Left hindlimb (tissue), 1 donor: ENCODE measurements around the gene DOP1B.
"Not testable (repeated sequence)": the region's sequence is repeated elsewhere in the genome, so short reads cannot be mapped to it uniquely, and the experiment has no call there.

Experiments
- DNase-seq: peaks from one replicate; pipeline ENCODE4 v3.0.0-alpha.2; 2018

The DOP1B gene

GRCh38 chr21:36135391-36136102, 21.1 kb upstream of the DOP1B start:
- DNase-seq: peak; percentile 73

GRCh38 chr21:36139791-36140190, 16.8 kb upstream of the DOP1B start:
- not testable (repeated sequence) for DNase-seq

- peak; percentile 60 for DNase-seq
These were observed 15.1 kb upstream of the DOP1B start for GRCh38 chr21:36141513-36141925.

- DNase-seq: not testable (repeated sequence)
These were observed 12.4 kb upstream of the DOP1B start for GRCh38 chr21:36144233-36144632.

- DNase-seq: no peak
These were observed 11.4 kb upstream of the DOP1B start for GRCh38 chr21:36145259-36145658.

GRCh38 chr21:36147911-36148310, 8.7 kb upstream of the DOP1B start:
- DNase-seq: no peak

- DNase-seq: no peak
These were observed 7.7 kb upstream of the DOP1B start for GRCh38 chr21:36148886-36149285.

GRCh38 chr21:36149788-36150711, 6.6 kb upstream of the DOP1B start:
- DNase-seq: peak; percentile 43

GRCh38 chr21:36155603-36156338, 853 bp upstream of the DOP1B start:
- no peak for DNase-seq

GRCh38 chr21:36156339-36156814, 247 bp upstream of the DOP1B start:
- DNase-seq: peak; percentile 100

- no peak for DNase-seq
These were observed 2.8 kb downstream of the DOP1B start for GRCh38 chr21:36159356-36159921.

- DNase-seq: no peak
These were observed 4.2 kb downstream of the DOP1B start for GRCh38 chr21:36160850-36161178.

GRCh38 chr21:36162631-36163030, 6.0 kb downstream of the DOP1B start:
- no peak for DNase-seq

- no peak for DNase-seq
These were observed 7.4 kb downstream of the DOP1B start for GRCh38 chr21:36163750-36164741.

GRCh38 chr21:36165356-36165755, 8.7 kb downstream of the DOP1B start:
- DNase-seq: no peak

GRCh38 chr21:36166705-36167104, 10.1 kb downstream of the DOP1B start:
- DNase-seq: no peak

GRCh38 chr21:36167541-36167940, 10.9 kb downstream of the DOP1B start:
- no peak for DNase-seq

GRCh38 chr21:36169470-36170128, 13.0 kb downstream of the DOP1B start:
- no peak for DNase-seq

- no peak for DNase-seq
These were observed 14.2 kb downstream of the DOP1B start for GRCh38 chr21:36170823-36171222.

GRCh38 chr21:36171336-36171735, 14.7 kb downstream of the DOP1B start:
- DNase-seq: no peak

- DNase-seq: no peak
These were observed 15.2 kb downstream of the DOP1B start for GRCh38 chr21:36171741-36172331.
